ENCODE data around the gene BHMT. TPM values are rescaled to one million over a fixed set of nuclear protein-coding genes. Genes with fewer than 3 reads are reported as not detected.
"Not testable (repeated sequence)": the region's sequence is repeated elsewhere in the genome, so short reads cannot be mapped to it uniquely, and the experiment has no call there.

BHMT gene
- polyA plus RNA-seq, 10 donors: 0.15 to 0.98 (median 0.29) TPM; not detected in 3

DNA sequence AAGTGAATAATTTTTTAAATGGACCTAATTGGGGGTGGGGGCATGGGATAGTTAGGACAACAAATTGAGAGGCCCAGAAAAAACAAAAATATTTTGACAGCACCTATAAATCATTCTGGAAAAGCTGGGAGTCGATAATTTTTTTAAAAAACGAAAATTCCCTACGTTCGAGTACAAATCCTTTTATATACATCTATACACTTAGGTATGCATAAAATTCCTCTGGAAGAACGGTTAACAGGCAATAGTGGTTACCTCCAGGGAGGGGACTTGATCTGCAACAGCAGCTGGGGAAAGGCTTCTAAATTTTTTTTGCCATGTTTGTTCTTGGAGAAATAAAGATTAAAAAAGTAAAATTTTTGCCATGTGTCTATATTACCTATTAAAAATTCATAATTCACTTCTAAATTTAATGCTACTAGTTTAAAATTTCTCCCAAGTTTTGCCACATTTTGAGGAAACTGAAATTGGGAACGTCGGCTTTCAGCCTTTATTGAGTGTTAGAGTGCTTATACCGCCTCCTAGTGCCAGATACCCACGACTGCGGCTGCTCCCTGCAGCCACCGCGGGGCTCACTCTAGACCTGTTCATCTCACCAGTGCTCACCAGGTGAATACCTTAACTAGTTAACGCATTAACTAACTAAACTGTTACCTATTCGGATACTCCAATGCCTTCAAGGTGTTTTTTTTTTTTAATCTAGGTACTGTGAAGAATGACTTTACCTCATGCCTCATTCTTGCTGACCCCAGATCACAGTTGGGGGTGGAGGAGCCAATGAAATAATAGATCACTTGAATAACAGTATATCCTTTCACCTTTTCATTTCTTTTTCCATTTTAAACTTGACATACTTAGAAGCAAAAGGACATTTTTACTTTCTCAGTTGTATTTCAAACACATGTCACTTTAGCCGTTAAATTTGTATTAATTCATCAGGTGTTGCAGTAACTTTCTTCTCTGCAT lies 1.8 kb upstream of the BHMT start:
- DNase-seq: no peak

DNA sequence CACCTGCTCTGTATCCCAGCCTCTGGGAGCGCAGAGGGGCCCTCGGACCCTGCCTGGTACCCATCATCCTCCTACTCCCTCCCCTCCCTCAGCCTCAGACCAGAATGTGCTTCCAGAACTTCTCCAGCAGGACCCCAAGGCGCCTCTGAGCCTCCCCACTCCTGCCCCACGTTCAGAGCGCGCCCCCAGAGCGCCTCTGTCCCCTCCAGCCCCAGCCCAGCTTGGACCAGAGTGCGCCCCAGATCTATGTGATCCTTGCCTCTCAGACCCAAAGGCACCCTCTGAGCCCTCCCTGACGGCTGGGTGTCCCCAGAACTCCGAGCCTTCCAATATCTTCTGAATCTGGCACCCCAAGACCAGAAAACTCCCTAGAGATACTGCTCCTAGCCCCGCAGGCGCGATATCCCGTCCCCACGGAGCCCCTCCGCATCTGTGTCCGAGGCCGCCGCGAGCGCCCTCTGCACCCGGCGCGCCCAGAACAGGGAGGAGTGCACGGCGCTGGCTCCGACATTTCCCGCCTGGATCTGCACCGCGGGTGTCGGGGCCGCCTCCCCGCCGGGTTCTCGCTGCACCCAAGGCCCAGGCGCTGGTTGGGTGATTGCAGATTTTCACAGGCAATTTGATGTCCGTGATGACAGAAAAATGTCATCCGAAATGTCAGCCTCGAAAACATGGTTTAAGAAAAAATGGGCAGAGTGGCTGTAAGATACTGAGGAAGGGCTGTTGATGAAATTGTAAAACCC lies 522 bp downstream of the BHMT start:
- peak in 1 of 3 donors; percentile 11 for DNase-seq

DNA sequence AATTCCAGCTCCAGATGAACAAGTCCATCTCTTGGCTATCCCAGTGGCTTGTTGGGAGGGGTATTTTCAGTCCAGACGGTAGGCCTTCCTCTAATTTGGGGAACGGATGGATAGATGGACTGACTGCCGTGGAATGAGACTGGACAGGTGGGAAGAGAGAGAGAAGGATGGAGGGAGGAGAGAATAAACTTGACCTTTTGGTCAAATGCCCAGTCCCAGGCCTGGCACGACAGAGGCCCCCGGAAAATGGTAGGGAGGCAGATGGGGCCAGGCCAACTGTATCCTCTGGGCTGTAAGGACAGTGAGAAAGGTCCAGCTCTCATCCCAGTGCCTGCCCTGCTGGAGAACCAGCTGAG lies 1.1 kb downstream of the BHMT start:
- no peak for DNase-seq

DNA sequence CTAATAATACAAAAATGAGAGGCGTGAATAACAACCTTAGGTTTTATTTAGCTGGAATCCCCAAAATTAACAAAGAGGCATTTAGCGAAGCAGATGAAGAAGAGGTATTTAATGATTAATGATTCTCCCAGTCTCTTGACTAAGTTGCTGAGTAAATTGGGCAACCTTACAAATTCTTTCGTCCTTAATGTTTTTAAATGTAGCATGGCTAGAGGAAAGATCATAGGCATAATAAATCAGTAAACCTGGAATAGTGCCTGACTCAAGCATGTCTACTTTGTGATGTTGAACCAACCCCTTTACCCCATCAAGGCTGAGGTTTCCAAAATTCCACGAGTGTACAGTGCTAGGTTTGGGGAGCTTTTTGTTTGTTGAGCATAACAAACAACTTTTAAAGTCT lies 7.9 kb downstream of the BHMT start:
- no peak for DNase-seq

DNA sequence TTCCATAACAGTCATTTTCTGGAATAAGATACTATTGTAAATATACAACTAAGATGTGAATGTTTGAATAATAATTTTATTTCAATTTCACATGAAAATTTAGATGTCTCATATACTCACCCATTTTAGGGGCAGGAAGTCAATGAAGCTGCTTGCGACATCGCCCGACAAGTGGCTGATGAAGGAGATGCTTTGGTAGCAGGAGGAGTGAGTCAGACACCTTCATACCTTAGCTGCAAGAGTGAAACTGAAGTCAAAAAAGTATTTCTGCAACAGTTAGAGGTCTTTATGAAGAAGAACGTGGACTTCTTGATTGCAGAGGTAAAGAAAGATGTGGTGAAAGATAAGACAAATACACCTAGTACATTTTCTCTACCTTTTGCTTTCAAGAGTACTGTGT lies 8.6 kb downstream of the BHMT start:
- DNase-seq: no peak

DNA sequence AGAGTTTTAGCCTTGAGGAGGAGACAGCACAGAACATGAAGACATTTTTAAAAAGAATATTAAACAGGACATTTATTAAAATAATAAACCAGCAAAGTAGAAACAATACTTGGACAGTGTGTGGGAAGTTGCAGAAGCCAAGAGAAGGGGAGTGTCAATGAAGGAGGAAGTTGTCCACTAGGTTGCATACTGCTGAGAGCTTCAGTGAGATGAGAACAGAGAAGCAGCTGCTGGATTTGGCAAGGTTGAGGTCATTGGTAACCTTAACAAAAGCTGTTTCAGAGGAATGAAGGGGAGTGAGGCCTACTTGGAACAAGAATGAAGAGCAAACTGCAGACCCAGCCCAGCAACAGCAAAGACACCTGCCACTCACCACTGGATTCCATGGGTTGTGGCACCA lies 11.4 kb downstream of the BHMT start:
- DNase-seq: peak in 1 of 3 donors; percentile 23

DNA sequence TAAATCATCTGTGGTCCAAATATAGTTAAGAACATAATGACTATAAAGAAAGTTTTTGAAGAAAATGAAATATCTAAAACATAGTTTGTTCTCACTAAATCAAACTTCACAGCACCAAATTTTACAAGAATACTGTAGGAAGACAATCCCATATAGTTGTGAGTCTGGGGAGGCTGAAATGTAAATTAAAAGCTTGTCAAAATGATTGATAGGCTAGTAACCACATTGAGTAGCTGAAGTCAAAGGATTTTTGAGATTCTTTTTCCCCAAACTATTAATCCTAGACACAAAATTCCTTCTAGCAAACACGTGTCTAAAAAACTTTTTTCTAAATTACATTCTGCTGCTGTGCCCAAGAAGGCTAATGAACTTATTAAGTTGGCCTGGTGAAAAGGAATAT lies 13.0 kb downstream of the BHMT start:
- no peak for DNase-seq

DNA sequence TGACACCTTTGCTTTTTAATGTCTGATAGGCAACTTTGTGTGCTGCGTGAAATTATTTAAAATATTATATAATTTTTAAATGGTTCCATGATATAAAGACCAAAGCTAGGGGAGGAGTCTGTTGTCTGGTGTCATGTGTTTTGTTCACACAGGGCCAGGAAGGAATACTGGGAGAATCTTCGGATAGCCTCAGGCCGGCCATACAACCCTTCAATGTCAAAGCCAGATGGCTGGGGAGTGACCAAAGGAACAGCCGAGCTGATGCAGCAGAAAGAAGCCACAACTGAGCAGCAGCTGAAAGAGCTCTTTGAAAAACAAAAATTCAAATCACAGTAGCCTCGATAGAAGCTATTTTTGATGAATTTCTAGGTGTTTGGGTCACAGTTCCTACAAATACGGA lies 19.2 kb downstream of the BHMT start:
- DNase-seq: no peak

DNA sequence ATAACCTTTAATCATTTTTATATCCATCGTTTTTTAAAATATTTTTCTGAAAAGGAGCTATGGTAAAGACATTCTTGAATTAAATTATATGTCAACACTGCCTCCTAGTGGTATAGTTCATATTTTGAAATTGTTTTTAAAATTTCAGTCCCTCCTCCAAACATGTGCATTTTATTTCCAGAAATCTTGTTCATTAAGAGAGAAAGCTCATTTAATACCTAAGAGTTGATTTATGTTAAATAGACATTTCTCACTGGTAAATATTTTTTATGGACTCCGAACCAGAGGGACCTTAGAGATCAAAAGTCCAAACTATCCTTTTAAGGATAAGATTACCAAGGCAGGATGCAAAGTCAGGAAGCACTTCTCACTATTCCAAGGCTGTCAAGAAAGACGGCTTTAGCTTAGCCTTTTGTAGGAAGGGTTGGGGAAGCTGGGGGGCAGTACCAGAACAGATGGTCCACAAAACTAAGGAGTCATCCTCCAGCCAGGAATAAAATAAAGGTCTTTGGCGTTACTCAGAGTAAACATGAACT lies 21.6 kb downstream of the BHMT start:
- DNase-seq: peak; percentile 27 to 79 (median 53)

DNA sequence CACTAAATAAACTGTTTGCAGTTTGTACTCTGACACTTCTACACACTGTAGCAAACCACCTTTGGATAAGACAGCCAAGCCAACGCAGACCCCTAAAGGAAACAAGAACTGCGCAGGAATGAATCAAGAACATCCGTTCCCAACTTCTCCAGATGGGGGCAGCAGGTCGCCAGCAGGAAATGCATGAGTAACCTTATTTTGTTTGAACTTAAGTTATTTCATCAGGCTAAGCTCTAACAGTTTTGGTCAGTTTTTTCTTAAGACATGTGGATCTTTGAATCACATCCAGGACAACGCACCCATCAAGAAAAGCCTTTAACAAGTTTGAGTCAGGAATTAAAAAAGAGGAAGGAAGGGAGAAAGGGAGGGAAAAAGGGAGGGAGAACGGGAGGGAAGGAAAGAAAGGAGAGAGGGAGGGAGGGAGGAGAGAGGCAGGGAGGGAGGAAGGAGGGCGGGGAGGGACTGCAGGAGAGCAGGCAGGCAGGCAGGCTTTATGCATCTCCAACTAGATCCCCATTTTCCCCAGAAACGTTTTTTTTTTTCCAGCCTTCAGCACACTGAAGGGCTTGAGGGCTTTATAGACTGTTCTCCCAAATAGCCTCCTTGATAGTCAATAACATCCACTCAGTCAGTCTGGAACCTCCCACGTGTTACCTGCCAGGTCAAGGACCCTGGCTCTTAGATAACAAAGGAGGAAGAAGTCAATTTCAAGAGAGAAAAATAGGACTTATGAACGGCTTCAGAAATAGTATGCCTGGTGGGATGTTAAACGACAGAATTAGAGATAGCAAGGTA lies 22.2 kb downstream of the BHMT start:
- DNase-seq: peak; percentile 78 to 92 (median 82)

DNA sequence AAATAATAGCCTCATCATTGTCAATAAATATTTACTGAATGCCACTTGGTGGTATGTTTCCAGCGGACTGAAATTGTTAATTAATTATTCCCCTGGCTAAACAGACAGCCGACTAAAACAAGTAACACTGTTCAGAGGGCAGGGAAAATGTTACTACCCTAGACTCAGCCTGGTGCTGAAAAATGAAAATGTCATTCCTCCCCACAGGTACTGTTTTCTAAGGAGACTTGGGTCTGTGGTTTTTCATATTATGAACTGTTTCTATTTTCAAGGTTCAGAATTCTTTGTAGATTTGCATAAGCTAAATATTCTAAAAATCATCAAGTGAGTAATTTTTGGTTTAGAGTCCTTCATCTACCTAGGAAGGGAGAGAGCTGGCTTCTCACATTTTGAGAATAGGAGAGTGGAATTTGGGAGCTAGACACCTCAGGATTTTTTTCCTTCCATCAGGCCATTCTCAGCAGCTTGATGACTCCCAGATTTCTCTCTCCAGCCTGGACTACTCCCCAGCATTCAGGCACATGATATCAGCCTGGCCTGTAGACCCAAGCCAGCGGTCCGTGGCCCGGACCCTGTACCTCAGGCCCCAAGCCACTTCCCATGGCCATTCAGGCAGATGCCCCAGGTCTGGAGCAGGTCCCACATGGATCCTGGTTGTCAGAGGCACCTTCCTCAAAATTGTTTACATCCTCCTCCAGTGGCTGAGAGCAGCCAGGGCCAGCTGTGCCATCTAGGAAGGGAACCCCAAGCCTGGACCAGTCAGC lies 24.4 kb downstream of the BHMT start:
- DNase-seq: no peak

DNA sequence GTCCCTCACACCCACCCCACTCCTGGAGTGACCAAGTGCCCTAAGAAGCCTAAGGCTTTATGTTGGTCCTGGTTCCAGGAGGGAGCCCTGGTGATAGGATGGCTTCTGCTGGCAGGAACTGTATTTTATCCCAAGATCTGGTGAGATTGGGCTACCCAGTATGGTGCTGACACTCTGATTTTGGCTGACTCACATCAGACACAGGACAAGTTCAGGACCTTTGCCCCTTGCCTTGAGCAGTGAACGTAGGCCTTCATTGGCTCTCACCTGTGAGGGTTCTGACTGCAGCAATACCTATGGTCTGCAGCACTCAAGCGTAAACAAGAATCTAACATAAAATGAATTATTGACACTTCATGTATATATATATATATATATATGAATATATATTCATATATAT lies 25.0 kb downstream of the BHMT start:
- DNase-seq: no peak

DNA sequence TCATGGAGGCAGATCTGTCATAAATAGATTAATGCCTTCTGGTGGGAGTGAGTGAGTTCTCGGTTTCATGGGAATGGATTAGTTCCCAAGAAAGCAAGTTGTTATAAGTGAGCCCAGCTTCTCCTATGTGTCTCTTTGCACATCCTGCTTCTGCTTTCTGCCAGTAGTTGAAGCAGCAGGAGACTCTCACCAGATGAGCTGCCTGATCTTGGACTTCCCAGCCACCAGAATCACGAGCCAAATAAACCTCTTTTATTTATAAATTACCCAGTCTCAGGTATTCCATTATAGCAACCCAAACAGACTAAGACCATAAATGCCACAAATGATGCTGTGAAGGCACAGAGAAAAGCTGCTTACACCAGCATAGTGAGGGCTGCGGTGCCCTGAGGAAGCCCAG lies 28.9 kb downstream of the BHMT start:
- no peak for DNase-seq

DNA sequence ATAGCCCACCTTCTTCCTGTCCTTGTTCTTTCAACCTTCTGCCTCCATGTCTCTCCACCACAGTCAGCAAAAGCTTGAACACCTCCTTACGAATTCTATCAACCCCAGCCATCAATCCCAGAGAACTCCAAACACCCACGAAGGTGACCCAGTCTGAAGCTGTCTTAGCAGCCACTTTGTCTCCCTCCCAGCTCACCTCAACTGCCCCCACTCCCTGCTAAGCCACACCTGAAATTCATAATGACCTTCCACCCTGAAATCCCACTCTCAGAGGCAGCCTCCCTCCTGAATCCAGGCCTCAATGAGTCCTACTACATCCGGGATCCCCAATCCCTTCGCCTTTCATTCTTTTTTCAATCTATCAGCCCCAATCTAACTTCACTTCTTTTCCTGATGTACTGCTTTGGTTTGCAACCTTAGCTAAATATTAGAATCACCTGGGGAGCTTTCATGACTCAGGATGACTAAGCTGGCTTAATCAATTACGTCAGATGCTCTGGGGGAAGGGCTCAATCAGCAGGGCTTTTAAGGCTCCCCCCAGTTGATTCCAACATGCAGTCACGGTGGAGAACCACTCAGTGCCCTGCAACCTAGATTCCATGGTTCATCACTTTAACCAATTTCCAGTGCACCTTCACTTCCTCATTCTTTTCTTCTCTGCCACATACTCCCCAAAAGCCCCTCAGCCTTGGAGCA lies 32.2 kb downstream of the BHMT start:
- peak in 1 of 3 donors; percentile 33 for DNase-seq

DNA sequence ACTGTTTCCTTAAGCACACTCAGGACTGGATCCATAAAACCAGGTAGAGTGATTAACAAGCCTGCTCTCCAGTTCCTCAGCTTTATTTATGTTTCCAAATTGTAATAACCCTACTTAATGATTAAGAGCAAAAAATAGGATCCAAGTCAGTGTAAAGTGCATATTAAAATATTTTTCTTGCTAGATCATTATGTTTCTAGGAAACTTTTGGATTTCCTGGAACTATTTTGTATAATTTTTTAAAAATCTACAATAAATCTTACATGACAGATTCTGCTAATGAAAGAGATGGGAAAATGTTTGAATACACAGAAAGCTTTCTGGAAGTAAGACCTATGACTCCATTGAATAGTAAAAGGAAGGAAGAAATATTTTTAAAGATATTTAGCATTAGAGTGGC lies 35.5 kb downstream of the BHMT start:
- DNase-seq: peak in 1 of 3 donors; percentile 22

DNA sequence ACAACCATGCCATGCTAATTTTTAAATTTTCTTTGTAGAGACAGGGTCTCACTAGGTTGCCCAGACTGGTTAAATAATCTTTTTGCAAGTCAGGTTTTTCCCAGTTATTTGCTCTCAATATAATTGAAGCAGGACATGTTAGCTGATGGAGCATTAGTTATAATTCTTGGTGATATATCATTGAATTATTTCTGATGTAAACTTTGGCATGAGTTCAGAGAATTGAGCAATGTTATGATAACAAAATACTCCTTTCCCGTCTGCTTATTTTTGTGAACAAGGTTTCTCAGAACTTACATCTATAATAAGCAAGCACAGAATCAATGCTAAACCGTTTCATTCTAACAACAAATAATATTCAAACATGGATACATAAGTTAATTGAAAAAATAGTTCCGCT lies 37.8 kb downstream of the BHMT start:
- DNase-seq: no peak

DNA sequence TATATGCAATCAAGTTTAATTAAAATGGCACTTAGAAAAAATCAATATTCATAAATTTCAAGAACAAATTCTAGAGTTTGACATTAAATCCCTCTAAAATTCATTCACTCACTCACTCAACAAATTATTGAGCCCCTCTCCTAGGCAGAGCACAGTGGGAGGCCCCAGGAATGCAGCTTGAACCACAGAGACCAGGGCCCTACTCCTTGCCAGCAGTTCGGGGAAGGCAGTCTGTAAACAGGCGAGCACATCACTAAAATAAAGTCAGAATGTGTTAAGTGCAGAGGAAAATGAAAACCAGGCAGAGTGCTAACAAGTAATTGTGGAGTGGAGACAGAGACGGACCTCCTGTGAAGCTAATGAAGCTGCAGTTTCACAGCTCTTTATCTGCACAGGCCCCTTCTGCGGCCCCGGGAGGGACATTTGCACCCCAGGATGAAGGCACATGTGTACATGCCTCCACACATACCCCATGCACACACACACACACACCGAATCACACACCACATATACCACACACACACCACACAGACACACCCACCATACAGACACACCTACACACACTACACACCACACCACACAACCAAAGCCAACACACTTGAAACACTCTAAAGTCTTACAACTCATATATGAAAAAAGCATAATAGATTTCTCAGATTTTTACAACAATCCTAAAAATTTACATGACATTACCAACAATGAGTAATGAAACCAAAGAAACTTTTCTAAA lies 40.5 kb downstream of the BHMT start:
- DNase-seq: no peak

DNA sequence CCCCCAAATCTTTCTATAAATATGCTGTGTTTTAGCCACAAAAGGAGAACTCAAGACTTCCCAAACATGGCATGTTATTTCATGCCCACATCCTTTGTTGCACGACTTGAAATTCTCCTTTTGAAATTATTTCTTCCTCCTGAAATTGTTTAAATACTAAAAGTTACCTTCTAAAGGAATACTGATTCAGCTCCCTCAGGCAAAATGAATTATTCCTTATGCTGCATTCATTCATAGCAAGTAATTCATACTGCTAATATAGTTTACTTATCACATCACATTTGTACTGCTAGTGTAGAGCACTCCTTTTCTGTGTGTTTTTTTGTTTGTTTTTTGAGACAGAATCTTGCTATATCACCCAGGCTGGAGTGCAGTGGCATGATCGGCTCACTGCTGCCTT lies 45.7 kb downstream of the BHMT start:
- no peak for DNase-seq

DNA sequence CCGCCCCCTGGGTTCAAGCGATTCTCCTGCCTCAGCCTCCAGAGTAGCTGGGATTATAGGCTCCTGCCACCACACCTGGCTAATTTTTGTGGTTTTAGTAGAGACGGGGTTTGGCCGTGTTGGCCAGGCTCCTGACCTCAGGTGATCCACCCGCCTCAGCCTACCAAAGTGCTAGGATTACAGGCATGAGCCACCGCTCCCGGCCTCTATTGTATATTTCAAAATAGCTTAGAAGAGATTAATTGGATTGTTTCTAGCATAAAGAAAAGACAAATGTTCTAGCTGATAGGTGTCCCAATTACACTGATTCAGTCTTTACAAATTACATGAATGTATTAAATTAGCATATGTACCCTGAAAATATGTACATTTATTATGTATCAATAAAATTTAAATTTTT lies 50.0 kb downstream of the BHMT start:
- not testable (repeated sequence) for DNase-seq

DNA sequence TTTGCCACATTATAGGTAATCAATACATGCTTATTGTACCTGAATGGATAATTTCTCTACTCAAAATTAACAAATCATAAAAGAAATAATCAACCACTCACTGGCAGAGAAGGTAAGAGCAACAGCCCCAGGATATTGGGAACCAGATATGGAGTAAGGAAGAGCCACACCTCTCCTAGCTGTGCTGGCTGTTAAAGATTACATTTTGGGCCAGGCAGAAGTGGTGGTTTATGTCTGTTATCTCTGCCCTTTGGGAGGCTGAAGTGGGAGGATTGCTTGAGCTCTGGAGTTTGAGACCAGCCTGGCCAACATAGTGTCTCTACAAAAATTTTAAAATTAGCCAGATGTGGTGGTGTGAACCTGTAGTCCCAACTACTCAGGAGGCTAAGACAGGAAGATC lies 56.4 kb downstream of the BHMT start:
- DNase-seq: no peak

Measured in muscle of back (tissue), 11 donors.